ENCODE results near the gene TSSK3. TPM values are rescaled to one million over a fixed set of nuclear protein-coding genes. Genes with fewer than 3 reads are reported as not detected.

TSSK3 gene
- total and polyA plus RNA-seq, 2 of the 8 experiments (the other 6 are each of a cell fraction or from before 2014, with no cell fraction given): 1.2 TPM

GRCh38 chr1:32318127-32318869 is 44.0 kb upstream of the TSSK3 start:
- ChIA-PET POLR2A (ENCODE audit: partially characterized antibody) (interaction anchor here (1.0 to 6.7 kb wide), 5 partner anchors 12 to 78 kb away, joined by 4 to 68 read pairs (median 8); partner anchors contain the start of gene MARCKSL1), CTCF (ENCODE audit: partially characterized antibody) (interaction anchor here (1.4 to 6.7 kb wide), 5 partner anchors 11 to 103 kb away, joined by 3 to 57 read pairs (median 4); partner anchors contain the start of genes FAM167B and LCK)
- Histone ChIP-seq H3K14ac (ENCODE audit: insufficient read length) (no peak overlapping the region), H4K5ac (ENCODE audit: insufficient read length, low read depth, low read length) (no peak overlapping the region), H2AK5ac (ENCODE audit: low read depth, low read length) (no peak overlapping the region), H3K23ac (ENCODE audit: insufficient read length) (no peak overlapping the region), H3K4me3 (ENCODE audit: extremely low read depth in 1 of 4, insufficient read depth in 2 of 4, low read depth in 3 of 4, low read length in 4 of 4) (no peak overlapping the region), H2BK20ac (ENCODE audit: low read length) (no peak overlapping the region), H3K9me3 (ENCODE audit: insufficient read depth in 2 of 2, low read depth in 1 of 2, low read length in 1 of 2) (no peaks in the 10 kb centered on the region), H3K9ac (replicated peaks in 1 of 4; ENCODE audit: extremely low read depth in 1 of 4, low read depth in 3 of 4, low read length in 3 of 4) (no peak overlapping the region), H3K23me2 (ENCODE audit: low read depth, low read length) (no peaks in the 10 kb centered on the region), H3K56ac (replicated peaks; ENCODE audit: insufficient read length, low read depth, low read length) (no peak overlapping the region), H3K27me3 (replicated peaks in 1 of 4; ENCODE audit: control insufficient read depth in 3 of 4, extremely low read depth in 1 of 4, insufficient read depth in 3 of 4, low read length in 3 of 4) (no peaks in the 10 kb centered on the region), H4K91ac (replicated peaks; ENCODE audit: insufficient read length, low read length) (no peak overlapping the region), H3K36me3 (ENCODE audit: control insufficient read depth in 2 of 4, insufficient read depth in 4 of 4, low read length in 3 of 4) (peaks cover 0 to 24% (median 12%) of the 10 kb centered on the region in 4 experiments; a peak in 4 of 8 replicates), H3K27ac (ENCODE audit: low read depth, low read length) (no peak overlapping the region), H3K4me1 (replicated peaks in 1 of 4; ENCODE audit: control insufficient read depth in 3 of 4, insufficient read depth in 4 of 4, low read length in 3 of 4) (no peaks in the 10 kb centered on the region), H2BK15ac (ENCODE audit: low read length) (no peak overlapping the region), H2BK5ac (ENCODE audit: low read depth, low read length) (no peak overlapping the region), H2AFZ (ENCODE audit: low read length) (no peak overlapping the region), H3K4me2 (ENCODE audit: insufficient read depth in 1 of 2, low read depth in 2 of 2, low read length in 2 of 2) (no peak overlapping the region), H2BK120ac (replicated peaks; ENCODE audit: low read depth, low read length) (no peak overlapping the region), H4K20me1 (replicated peaks in 1 of 2; ENCODE audit: control insufficient read depth in 1 of 2, insufficient read depth in 2 of 2, low read length in 2 of 2) (peaks cover 0 to 5% of the 10 kb centered on the region in 2 experiments), H3K4ac (replicated peaks; ENCODE audit: insufficient read length, low read depth, low read length) (no peak overlapping the region), H2BK12ac (ENCODE audit: low read depth, low read length) (no peak overlapping the region), H3K79me2 (ENCODE audit: control insufficient read depth in 1 of 2, insufficient read depth in 2 of 2, low read length in 2 of 2) (peaks cover 0 to 5% of the 10 kb centered on the region in 2 experiments; a peak in 2 of 4 replicates), H3K18ac (ENCODE audit: extremely low read depth, low read length) (no peak overlapping the region), H3K79me1 (ENCODE audit: low read depth, low read length) (peaks cover 3% of the 10 kb centered on the region; the same call in 1 of the 2 replicates), H4K8ac (ENCODE audit: extremely low read depth, insufficient read depth, low read length) (no peak overlapping the region)
- WGBS, 2 experiments (ENCODE audit: extremely low coverage in 1 of 2, insufficient coverage in 1 of 2, insufficient read length in 1 of 2, insufficient replicate concordance in 2 of 2, low coverage in 1 of 2, low lambda C conversion rate in 2 of 2, missing lambda C conversion rate in 1 of 2): 93% methylated on average over 10 of the region's 10 CpGs; no CpG with 5 or more reads in 1 of the 2 experiments
- FAIRE-seq (no peak), DNase-seq (ENCODE audit: low read depth in 1 of 2, low spot score in 2 of 2) (no peak)
- no peak for TF ChIP-seq ZNF274 (IDR thresholded peaks at IDR 0.05; ENCODE audit: borderline replicate concordance, extremely low read depth, low read length)
- TF ChIP-seq RXRA (IDR thresholded peaks at IDR 0.05; ENCODE audit: insufficient read depth, low read depth, low read length): no peak
- TF ChIP-seq, protein P1, sequence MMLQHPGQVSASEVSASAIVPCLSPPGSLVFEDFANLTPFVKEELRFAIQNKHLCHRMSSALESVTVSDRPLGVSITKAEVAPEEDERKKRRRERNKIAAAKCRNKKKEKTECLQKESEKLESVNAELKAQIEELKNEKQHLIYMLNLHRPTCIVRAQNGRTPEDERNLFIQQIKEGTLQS (IDR thresholded peaks at IDR 0.05; ENCODE audit: insufficient read depth, low read depth, low read length): no peak
- TF ChIP-seq POU5F1 (IDR thresholded peaks at IDR 0.05; ENCODE audit: low read depth, low read length): no peak
- TF ChIP-seq RNF2 (IDR thresholded peaks at IDR 0.05; ENCODE audit: borderline replicate concordance, low read depth, low read length, missing control alignments, poor library complexity, severe bottlenecking): no peak
- TF ChIP-seq SAP30 (IDR thresholded peaks at IDR 0.05; ENCODE audit: insufficient read depth, insufficient replicate concordance, low read length): no peak
- no peak for TF ChIP-seq NRF1 (IDR thresholded peaks at IDR 0.05; ENCODE audit: low read depth, low read length)
- TF ChIP-seq BRCA1 (IDR thresholded peaks at IDR 0.05; ENCODE audit: low read depth, low read length): no peak
- no peak for TF ChIP-seq TAF7 (optimal IDR thresholded peaks at IDR 0.05; ENCODE audit: borderline replicate concordance, low read depth, low read length)
- TF ChIP-seq NANOG (IDR thresholded peaks at IDR 0.05; ENCODE audit: insufficient read depth, low read depth, low read length, poor library complexity, severe bottlenecking): no peak
- no peak for TF ChIP-seq GTF2F1 (IDR thresholded peaks at IDR 0.05; ENCODE audit: borderline replicate concordance, low read depth, low read length)

Data from H1 (cell line).